IMR-90 (cell line): ENCODE results near the gene ASB16. TPM values are rescaled to one million over a fixed set of nuclear protein-coding genes. Genes with fewer than 3 reads are reported as not detected.

Source experiments
- ATAC-seq: fragments of 200-7000 bp; cut with Tn5 transposase; 2 replicates; pipeline ENCODE4 v1.9.1; 2020; ENCODE audit warnings: low read depth, mild to moderate bottlenecking, moderate library complexity
- BruUV-seq: library from RNA; stranded (reverse); fragments of 400-500 nt; replicated peaks from 2 replicates; lab custom pipeline; 2021; lab: Mats Ljungman, UMichigan
- CTCF ChIA-PET: fragments of 300-600 bp; formaldehyde crosslinking; extraction: SDS; loops from one replicate; lab custom pipeline; 2021; ENCODE audit warnings: antibody characterized with exemption; lab: Yijun Ruan, JAX
- POLR2A ChIA-PET: fragments of 300-600 bp; sonication (Branson Sonifier 250); formaldehyde crosslinking; loops from one replicate; lab custom pipeline; 2022; ENCODE audit warnings: antibody characterized with exemption; ENCODE audit not compliant: unreplicated experiment; lab: Charles Lee
- DNase-seq: peaks from one replicate; pipeline ENCODE4 v3.0.0; 2013
- H2AFZ ChIP-seq: replicated peaks from 2 replicates; pipeline ENCODE3; 2013; ENCODE audit warnings: low read length, mild to moderate bottlenecking; ENCODE audit not compliant: poor library complexity
- H2AK5ac ChIP-seq: 2 replicates; pipeline ENCODE4 v1.6.1; 2013; ENCODE audit warnings: low read depth, low read length, inconsistent platforms
- H2AK9ac ChIP-seq: replicated peaks from 2 replicates; pipeline ENCODE3; 2013; ENCODE audit warnings: mild to moderate bottlenecking, low read depth, low read length, moderate library complexity; ENCODE audit not compliant: poor library complexity
- H2BK120ac ChIP-seq: 2 replicates; pipeline ENCODE4 v1.6.1; 2013; ENCODE audit warnings: low read depth, low read length, inconsistent platforms
- H2BK15ac ChIP-seq: 3 replicates; pipeline ENCODE4 v1.6.1; 2013; ENCODE audit warnings: low read depth, low read length, inconsistent platforms
- H2BK20ac ChIP-seq: 2 replicates; pipeline ENCODE4 v1.6.1; 2013; ENCODE audit warnings: low read depth, mild to moderate bottlenecking, inconsistent platforms, low read length, moderate library complexity
- H2BK5ac ChIP-seq: 2 replicates; pipeline ENCODE4 v1.6.1; 2013; ENCODE audit warnings: mild to moderate bottlenecking, low read depth, low read length, inconsistent platforms; ENCODE audit not compliant: poor library complexity, severe bottlenecking
- H3K14ac ChIP-seq: replicated peaks from 2 replicates; pipeline ENCODE4 v1.6.1; 2013; ENCODE audit warnings: low read depth, low read length, inconsistent platforms
- H3K18ac ChIP-seq: 2 replicates; pipeline ENCODE4 v1.6.1; 2013; ENCODE audit warnings: low read depth, low read length, control low read depth
- H3K23ac ChIP-seq: 2 replicates; pipeline ENCODE4 v1.6.1; 2013; ENCODE audit warnings: low read depth, low read length, inconsistent platforms
- H3K27ac ChIP-seq: 2 replicates; pipeline ENCODE4 v1.5.1; 2013; ENCODE audit warnings: mild to moderate bottlenecking, control low read depth, low read length; ENCODE audit not compliant: insufficient read depth
- H3K27me3 ChIP-seq: 2 replicates; pipeline ENCODE4 v1.6.1; 2013; ENCODE audit warnings: low read length; ENCODE audit not compliant: control insufficient read depth, insufficient read depth
- H3K36me3 ChIP-seq: 2 replicates; pipeline ENCODE4 v1.6.1; 2013; ENCODE audit warnings: low read length, mixed read lengths; ENCODE audit not compliant: control insufficient read depth, insufficient read depth
- H3K4ac ChIP-seq: 2 replicates; pipeline ENCODE4 v1.6.1; 2013; ENCODE audit warnings: low read depth, low read length, inconsistent platforms
- H3K4me1 ChIP-seq: 2 replicates; pipeline ENCODE4 v1.6.1; 2013; ENCODE audit warnings: low read length, mixed read lengths; ENCODE audit not compliant: control insufficient read depth, insufficient read depth
- H3K4me2 ChIP-seq: 2 replicates; pipeline ENCODE4 v1.6.1; 2013; ENCODE audit warnings: low read depth, mild to moderate bottlenecking, control low read depth, low read length, moderate library complexity
- H3K4me3 ChIP-seq: 2 replicates; pipeline ENCODE4 v1.5.1; 2013; ENCODE audit warnings: low read depth, mild to moderate bottlenecking, control low read depth, low read length, moderate library complexity; ENCODE audit not compliant: insufficient read depth
- H3K56ac ChIP-seq: 2 replicates; pipeline ENCODE4 v1.6.1; 2013; ENCODE audit warnings: low read length, inconsistent platforms; ENCODE audit not compliant: insufficient read depth; ENCODE audit errors: extremely low read depth
- H3K79me1 ChIP-seq, 2 experiments: 2 replicates each; pipeline ENCODE4 v1.6.1; 2013; ENCODE audit warnings: low read length in 2 of 2, inconsistent platforms in 1 of 2, low read depth in 1 of 2
- H3K9ac ChIP-seq: 2 replicates; pipeline ENCODE4 v1.6.1; 2013; ENCODE audit warnings: low read depth, low read length, control low read depth
- H3K9me1 ChIP-seq: 2 replicates; pipeline ENCODE4 v1.6.1; 2013; ENCODE audit warnings: low read length, inconsistent platforms; ENCODE audit not compliant: insufficient read depth
- H3K9me3 ChIP-seq: 2 replicates; pipeline ENCODE4 v1.6.1; 2013; ENCODE audit warnings: low read length; ENCODE audit not compliant: control insufficient read depth, insufficient read depth
- H4K20me1 ChIP-seq: 2 replicates; pipeline ENCODE4 v1.6.1; 2013; ENCODE audit warnings: low read length, inconsistent platforms; ENCODE audit not compliant: insufficient read depth
- H4K5ac ChIP-seq: 2 replicates; pipeline ENCODE4 v1.6.1; 2013; ENCODE audit warnings: mild to moderate bottlenecking, low read depth, low read length, control low read depth
- H4K8ac ChIP-seq, 2 experiments: 2 replicates each; pipeline ENCODE4 v1.6.1; 2013; ENCODE audit warnings: low read depth in 2 of 2, low read length in 2 of 2, control low read depth in 1 of 2, inconsistent platforms in 1 of 2
- H4K91ac ChIP-seq: 2 replicates; pipeline ENCODE4 v1.6.1; 2013; ENCODE audit warnings: low read depth, low read length, inconsistent platforms; ENCODE audit not compliant: insufficient read depth
- CHD1 ChIP-seq: IDR thresholded peaks from 2 replicates; pipeline ENCODE4 v1.6.1; 2012; ENCODE audit warnings: low read depth, low read length, improper control_type of control experiment
- FOS ChIP-seq: fragments of 150-350 bp; IDR thresholded peaks from 2 replicates; pipeline ENCODE4 v1.6.1; 2016; ENCODE audit warnings: low read depth, low read length
- MXI1 ChIP-seq: IDR thresholded peaks from 2 replicates; pipeline ENCODE4 v1.6.1; 2012; ENCODE audit warnings: low read depth, mild to moderate bottlenecking, low read length, moderate library complexity, borderline replicate concordance
- WGBS, 2 experiments: methylation state at CpG; one replicate each; pipeline versions ENCODE4 v1.1.5 to v1.1.7; 2013; ENCODE audit warnings: missing lambda C conversion rate in 2 of 2; ENCODE audit not compliant: insufficient read length in 1 of 2; ENCODE audit errors: extremely low coverage in 2 of 2; 5-methylcytosine and 5-hydroxymethylcytosine counted together
- dilution Hi-C: fragments of 300-500 bp; cut with HindIII; formaldehyde crosslinking; loops from one replicate; pipeline ENCODE4 v1.14.3; 2018; ENCODE audit warnings: low sequenced_read_pairs; ENCODE audit not compliant: unreplicated experiment
- in situ Hi-C: fragments of 300-500 bp; cut with MboI; formaldehyde crosslinking; loops from 3 replicates; pipeline ENCODE4 v1.14.3; 2019; ENCODE audit warnings: low sequenced_read_pairs, inconsistent platforms, mixed read lengths
- intact Hi-C: fragments of 100-400 bp; cut with micrococcal nuclease; formaldehyde crosslinking; loops from 2 replicates; pipeline ENCODE4 v1.10.0; 2022
- polyA plus RNA-seq, 3 experiments: library from polyadenylated mRNA; depleted of rRNA; stranded (reverse); fragments of >200 nt; gene quantifications; 2 replicates each; pipeline ENCODE4 v1.2.3, GENCODE V29; 2012; ENCODE audit warnings: low replicate concordance in 1 of 3
- total RNA-seq: library from RNA; depleted of rRNA; stranded (reverse); fragments of >200 nt; gene quantifications from 2 replicates; pipeline ENCODE4 v1.2.3, GENCODE V29; 2012
- TF ChIP-seq, protein P1 (sequence below): conservative IDR thresholded peaks from 2 replicates; pipeline ENCODE4 v1.5.1; 2012; ENCODE audit warnings: mild to moderate bottlenecking, low read depth, low read length, improper control_type of control experiment

ASB16 gene
- total and polyA plus RNA-seq, 2 of the 4 experiments (the other 2 are of a cell fraction) = 0.05 TPM; not detected in 1

GRCh38 chr17:44220213-44221083, 49.9 kb downstream of the ASB16 start:
- Histone ChIP-seq H3K4me1 (peaks cover 15% of the 10 kb centered on the region), H3K36me3 (peaks cover 15% of the 10 kb centered on the region), H3K23ac (peak overlapping the region; percentile 64; the same call in 1 of the 2 replicates), H3K9ac (peak overlapping the region; percentile 92), H3K4me3 (peak overlapping the region; percentile 93), H2BK15ac (no peak overlapping the region), H2AK9ac (peak overlapping the region; percentile 92), H4K5ac (no peak overlapping the region), H3K4me2 (peak overlapping the region; percentile 97), H3K18ac (peak overlapping the region; percentile 61; the same call in 1 of the 2 replicates), H3K79me1 (peaks cover 25 to 52% of the 10 kb centered on the region in 2 experiments), H3K56ac (peak overlapping the region; percentile 69), H2BK20ac (no peak overlapping the region), H3K27me3 (no peaks in the 10 kb centered on the region), H2AK5ac (peak overlapping the region; percentile 93), H2BK5ac (peak overlapping the region; percentile 86), H4K20me1 (peaks cover 22% of the 10 kb centered on the region), H2BK120ac (peak overlapping the region; percentile 52), H3K9me1 (peaks cover 20% of the 10 kb centered on the region), H4K91ac (peak overlapping the region; percentile 21), H3K9me3 (no peaks in the 10 kb centered on the region), H4K8ac (peak overlapping the region in 1 of 2 experiments; percentile 49; a peak in 1 of 4 replicates), H3K4ac (peak overlapping the region; percentile 72), H2AFZ (peak overlapping the region; percentile 93), H3K14ac (peak overlapping the region; percentile 68), H3K27ac (peak overlapping the region; percentile 92)
- CTCF ChIA-PET = interaction anchor here (0.8 to 1.4 kb wide), 3 partner anchors 10 to 139 kb away, joined by 3 to 7 read pairs (median 5); no protein-coding TSS in a partner anchor
- BruUV-seq = no TSS peak
- in situ Hi-C loops (loop anchor here (5.0 to 25.0 kb wide), 3 partner anchors 107 to 417 kb away; partner anchors contain the start of gene GPATCH8), dilution Hi-C loops (no loop called here), intact Hi-C loops (loop anchor here (5.0 kb wide), 2 partner anchors 87 to 417 kb away; partner anchors contain the start of gene RUNDC3A)
- POLR2A ChIA-PET = interaction anchor here (0.5 to 1.5 kb wide), 7 partner anchors 9 to 512 kb away, joined by 3 to 8 read pairs (median 4); no protein-coding TSS in a partner anchor
- peak; percentile 10 for ATAC-seq
- TF ChIP-seq, protein P1, sequence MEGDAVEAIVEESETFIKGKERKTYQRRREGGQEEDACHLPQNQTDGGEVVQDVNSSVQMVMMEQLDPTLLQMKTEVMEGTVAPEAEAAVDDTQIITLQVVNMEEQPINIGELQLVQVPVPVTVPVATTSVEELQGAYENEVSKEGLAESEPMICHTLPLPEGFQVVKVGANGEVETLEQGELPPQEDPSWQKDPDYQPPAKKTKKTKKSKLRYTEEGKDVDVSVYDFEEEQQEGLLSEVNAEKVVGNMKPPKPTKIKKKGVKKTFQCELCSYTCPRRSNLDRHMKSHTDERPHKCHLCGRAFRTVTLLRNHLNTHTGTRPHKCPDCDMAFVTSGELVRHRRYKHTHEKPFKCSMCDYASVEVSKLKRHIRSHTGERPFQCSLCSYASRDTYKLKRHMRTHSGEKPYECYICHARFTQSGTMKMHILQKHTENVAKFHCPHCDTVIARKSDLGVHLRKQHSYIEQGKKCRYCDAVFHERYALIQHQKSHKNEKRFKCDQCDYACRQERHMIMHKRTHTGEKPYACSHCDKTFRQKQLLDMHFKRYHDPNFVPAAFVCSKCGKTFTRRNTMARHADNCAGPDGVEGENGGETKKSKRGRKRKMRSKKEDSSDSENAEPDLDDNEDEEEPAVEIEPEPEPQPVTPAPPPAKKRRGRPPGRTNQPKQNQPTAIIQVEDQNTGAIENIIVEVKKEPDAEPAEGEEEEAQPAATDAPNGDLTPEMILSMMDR = no peak
- TF ChIP-seq CHD1 (0 out of 2 replicates have a peak, but pooled peaks have one; percentile 54), MXI1 (peak; percentile 27; the same call in 1 of the 2 replicates), FOS (no peak)
- DNase-seq = peak; percentile 44
- WGBS, 2 experiments = 0% methylated on average over 35 of the region's 108 CpGs; no CpG with 5 or more reads in 1 of the 2 experiments
